ENCODE results near the gene SUMO2. TPM values are rescaled to one million over a fixed set of nuclear protein-coding genes. Genes with fewer than 3 reads are reported as not detected.
"Not testable (repeated sequence)": the region's sequence is repeated elsewhere in the genome, so short reads cannot be mapped to it uniquely, and the experiment has no call there.

Gene SUMO2
- 100 to 1,000 TPM; 594 to 609 (median 599) TPM for total RNA-seq

- H3K4me3 Mint-ChIP-seq: peak within 1 kb of the TSS; percentile 92
- H3K36me3 Mint-ChIP-seq (ENCODE audit: insufficient read depth): peaks cover 10% of the 10 kb centered on the region
- H3K9me3 Mint-ChIP-seq: no peaks in the 10 kb centered on the region
- no peaks in the 10 kb centered on the region for H3K27me3 Mint-ChIP-seq (ENCODE audit: low read depth)
- ATAC-seq (peak; percentile 86 to 87), DNase-seq (peak; percentile 96)
- peaks cover 39% of the 10 kb centered on the region for H3K4me1 Mint-ChIP-seq (ENCODE audit: low read depth)
Measured at GRCh38 chr17:75182569-75183436, at the start of gene SUMO2. TSS of gene SUMO2 (minus strand) at chr17:75182959. CDS start at chr17:75182834, 125 bp downstream.

GRCh38 chr17:75231741-75232464 is 49.1 kb upstream of the SUMO2 start:
- DNase-seq (no peak), ATAC-seq (no peak)
- Mint-ChIP-seq H3K9me3 (no peaks in the 10 kb centered on the region), H3K36me3 (ENCODE audit: insufficient read depth) (peaks cover 30% of the 10 kb centered on the region), H3K27me3 (ENCODE audit: low read depth) (no peaks in the 10 kb centered on the region), H3K4me3 (no peak overlapping the region), H3K4me1 (ENCODE audit: low read depth) (no peaks in the 10 kb centered on the region)

GRCh38 chr17:75231071-75231470 is 48.3 kb upstream of the SUMO2 start:
- Mint-ChIP-seq H3K36me3 (ENCODE audit: insufficient read depth) (peaks cover 25% of the 10 kb centered on the region), H3K27me3 (ENCODE audit: low read depth) (no peaks in the 10 kb centered on the region), H3K4me3 (no peak overlapping the region), H3K4me1 (ENCODE audit: low read depth) (no peaks in the 10 kb centered on the region), H3K9me3 (no peaks in the 10 kb centered on the region)
- DNase-seq (no peak), ATAC-seq (no peak)

- H3K36me3 Mint-ChIP-seq (ENCODE audit: insufficient read depth): peaks cover 23% of the 10 kb centered on the region
- no peaks in the 10 kb centered on the region for H3K27me3 Mint-ChIP-seq (ENCODE audit: low read depth)
- no peak for ATAC-seq
- no peaks in the 10 kb centered on the region for H3K9me3 Mint-ChIP-seq
- no peaks in the 10 kb centered on the region for H3K4me1 Mint-ChIP-seq (ENCODE audit: low read depth)
- H3K4me3 Mint-ChIP-seq: no peak overlapping the region
- DNase-seq: no peak
Measured at GRCh38 chr17:75228847-75229246, 46.1 kb upstream of the SUMO2 start.

GRCh38 chr17:75228305-75228704 is 45.5 kb upstream of the SUMO2 start:
- DNase-seq: no peak
- no peak for ATAC-seq
- Mint-ChIP-seq H3K4me3 (no peak overlapping the region), H3K9me3 (no peaks in the 10 kb centered on the region), H3K36me3 (ENCODE audit: insufficient read depth) (peaks cover 23% of the 10 kb centered on the region), H3K27me3 (ENCODE audit: low read depth) (no peaks in the 10 kb centered on the region), H3K4me1 (ENCODE audit: low read depth) (no peaks in the 10 kb centered on the region)

GRCh38 chr17:75227729-75228128 is 45.0 kb upstream of the SUMO2 start:
- ATAC-seq (no peak), DNase-seq (no peak)
- Mint-ChIP-seq H3K27me3 (ENCODE audit: low read depth) (no peaks in the 10 kb centered on the region), H3K4me1 (ENCODE audit: low read depth) (no peaks in the 10 kb centered on the region), H3K36me3 (ENCODE audit: insufficient read depth) (peaks cover 26% of the 10 kb centered on the region), H3K4me3 (no peak overlapping the region), H3K9me3 (no peaks in the 10 kb centered on the region)

- no peak overlapping the region for H3K4me3 Mint-ChIP-seq
Measured at GRCh38 chr17:75225016-75225415, 42.3 kb upstream of the SUMO2 start.

GRCh38 chr17:75219815-75220214 is 37.1 kb upstream of the SUMO2 start:
- Mint-ChIP-seq H3K36me3 (ENCODE audit: insufficient read depth) (peaks cover 34% of the 10 kb centered on the region), H3K27me3 (ENCODE audit: low read depth) (no peaks in the 10 kb centered on the region), H3K4me1 (ENCODE audit: low read depth) (peaks cover 2% of the 10 kb centered on the region), H3K9me3 (no peaks in the 10 kb centered on the region), H3K4me3 (no peak overlapping the region)
- ATAC-seq: no peak
- DNase-seq: no peak

More at GRCh38 chr17:75225016-75225415, 42.3 kb upstream of the SUMO2 start:
- no peak for ATAC-seq
- peaks cover 2% of the 10 kb centered on the region for H3K4me1 Mint-ChIP-seq (ENCODE audit: low read depth)
- no peak for DNase-seq
- H3K27me3 Mint-ChIP-seq (ENCODE audit: low read depth): no peaks in the 10 kb centered on the region
- H3K9me3 Mint-ChIP-seq: no peaks in the 10 kb centered on the region
- H3K36me3 Mint-ChIP-seq (ENCODE audit: insufficient read depth): peaks cover 20% of the 10 kb centered on the region

- H3K4me3 Mint-ChIP-seq: no peak overlapping the region
- H3K36me3 Mint-ChIP-seq (ENCODE audit: insufficient read depth): peaks cover 32% of the 10 kb centered on the region
- H3K9me3 Mint-ChIP-seq: no peaks in the 10 kb centered on the region
- no peaks in the 10 kb centered on the region for H3K27me3 Mint-ChIP-seq (ENCODE audit: low read depth)
- DNase-seq (no peak), ATAC-seq (no peak)
- H3K4me1 Mint-ChIP-seq (ENCODE audit: low read depth): peaks cover 2% of the 10 kb centered on the region
Measured at GRCh38 chr17:75218131-75218530, 35.4 kb upstream of the SUMO2 start.

- H3K4me3 Mint-ChIP-seq: no peak overlapping the region
Measured at GRCh38 chr17:75209061-75209460, 26.3 kb upstream of the SUMO2 start.

GRCh38 chr17:75208161-75208560 is 25.4 kb upstream of the SUMO2 start:
- no peak for ATAC-seq
- no peak overlapping the region for H3K4me3 Mint-ChIP-seq

More at GRCh38 chr17:75209061-75209460, 26.3 kb upstream of the SUMO2 start:
- ATAC-seq: no peak
- Mint-ChIP-seq H3K4me1 (ENCODE audit: low read depth) (peaks cover 23% of the 10 kb centered on the region), H3K27me3 (ENCODE audit: low read depth) (no peaks in the 10 kb centered on the region), H3K36me3 (ENCODE audit: insufficient read depth) (peaks cover 15% of the 10 kb centered on the region), H3K9me3 (no peaks in the 10 kb centered on the region)
- DNase-seq: no peak

GRCh38 chr17:75207760-75208159 is 25.0 kb upstream of the SUMO2 start:
- no peaks in the 10 kb centered on the region for H3K9me3 Mint-ChIP-seq
- H3K36me3 Mint-ChIP-seq (ENCODE audit: insufficient read depth): peaks cover 13% of the 10 kb centered on the region
- no peak for DNase-seq
- peaks cover 23% of the 10 kb centered on the region for H3K4me1 Mint-ChIP-seq (ENCODE audit: low read depth)
- no peaks in the 10 kb centered on the region for H3K27me3 Mint-ChIP-seq (ENCODE audit: low read depth)
- H3K4me3 Mint-ChIP-seq: no peak overlapping the region
- no peak for ATAC-seq

More at GRCh38 chr17:75208161-75208560, 25.4 kb upstream of the SUMO2 start:
- peaks cover 23% of the 10 kb centered on the region for H3K4me1 Mint-ChIP-seq (ENCODE audit: low read depth)
- H3K27me3 Mint-ChIP-seq (ENCODE audit: low read depth): no peaks in the 10 kb centered on the region
- no peaks in the 10 kb centered on the region for H3K9me3 Mint-ChIP-seq
- peaks cover 15% of the 10 kb centered on the region for H3K36me3 Mint-ChIP-seq (ENCODE audit: insufficient read depth)
- no peak for DNase-seq

GRCh38 chr17:75207050-75207407 is 24.3 kb upstream of the SUMO2 start:
- peaks cover 13% of the 10 kb centered on the region for H3K36me3 Mint-ChIP-seq (ENCODE audit: insufficient read depth)
- H3K4me1 Mint-ChIP-seq (ENCODE audit: low read depth): peaks cover 23% of the 10 kb centered on the region

GRCh38 chr17:75205793-75206163 is 23.0 kb upstream of the SUMO2 start:
- Mint-ChIP-seq H3K36me3 (ENCODE audit: insufficient read depth) (peaks cover 8% of the 10 kb centered on the region), H3K4me1 (ENCODE audit: low read depth) (peaks cover 25% of the 10 kb centered on the region), H3K9me3 (no peaks in the 10 kb centered on the region), H3K4me3 (peak overlapping the region; percentile 96), H3K27me3 (ENCODE audit: low read depth) (no peaks in the 10 kb centered on the region)
- DNase-seq: no peak
- ATAC-seq: peak; percentile 19 to 22

More at GRCh38 chr17:75207050-75207407, 24.3 kb upstream of the SUMO2 start:
- H3K27me3 Mint-ChIP-seq (ENCODE audit: low read depth); ATAC-seq; DNase-seq; H3K9me3 Mint-ChIP-seq: not testable (repeated sequence)
- peak overlapping the region; percentile 96 for H3K4me3 Mint-ChIP-seq

All from activated T-cell treated with anti-CD3 and anti-CD28 coated beads, Interleukin-2, amount 50 U/mL, for 4 hours (primary cell).